A549 (cell line): Measurements from ENCODE around the gene GRM4. TPM values are rescaled to one million over a fixed set of nuclear protein-coding genes. Genes with fewer than 3 reads are reported as not detected.

ENCODE experiments used
- ATAC-seq, 2 experiments: fragments of 200-7000 bp in 1 of 2; fragments of >200 bp in 1 of 2; cut with Nextera tagmentation in 1 of 2; cut with Tn5 transposase in 1 of 2; 3 replicates each; pipeline versions ENCODE4 v1.8.0 to v1.9.1; 2018 to 2020; ENCODE audit warnings: mild to moderate bottlenecking in 1 of 2, moderate library complexity in 1 of 2
- CTCF ChIA-PET: fragments of 300-600 bp; sonication (Branson Sonifier 250); formaldehyde crosslinking; extraction: SDS; loops from one replicate; lab custom pipeline; 2021; ENCODE audit warnings: antibody characterized with exemption, inconsistent platforms; lab: Yijun Ruan, JAX
- POLR2A ChIA-PET: fragments of 350-600 bp; formaldehyde crosslinking; extraction: SDS; loops from one replicate; lab custom pipeline; 2021; ENCODE audit warnings: antibody characterized with exemption, inconsistent platforms; lab: Yijun Ruan, JAX
- DNase-seq, 2 experiments: peaks; one replicate each; pipeline versions ENCODE4 v3.0.0 to v3.0.0-alpha.2; 2011 to 2016; ENCODE audit warnings: low read depth in 1 of 2, low spot score in 1 of 2
- FAIRE-seq: peaks from 2 replicates; lab custom pipeline; 2011; peaks lifted over from hg19 to GRCh38; lab: Jason Lieb, UNC
- H3K27ac ChIP-seq, 2 experiments: fragments of >200 bp; sonication (Bioruptor Twin); formaldehyde crosslinking; 3 replicates each; pipeline ENCODE4 v1.5.1; 2016 to 2017
- H3K4me1 ChIP-seq: fragments of >200 bp; sonication (Bioruptor Twin); formaldehyde crosslinking; 3 replicates; pipeline ENCODE4 v1.6.1; 2016
- H3K4me2 ChIP-seq: fragments of >200 bp; sonication (Bioruptor Twin); formaldehyde crosslinking; 3 replicates; pipeline ENCODE4 v1.6.1; 2016
- H3K4me3 ChIP-seq: fragments of >200 bp; sonication (Bioruptor Twin); formaldehyde crosslinking; 3 replicates; pipeline ENCODE4 v1.5.1; 2016
- H3K9me3 ChIP-seq: fragments of >200 bp; sonication (Bioruptor Twin); formaldehyde crosslinking; 3 replicates; pipeline ENCODE4 v1.6.1; 2016
- BHLHE40 ChIP-seq: IDR thresholded peaks from 2 replicates; pipeline ENCODE4 v1.6.1; 2012; ENCODE audit warnings: low read depth, low read length, inconsistent platforms
- CEBPB ChIP-seq, 2 experiments: fragments of >200 bp in 1 of 2; sonication (Bioruptor Twin) in 1 of 2; formaldehyde crosslinking in 1 of 2; IDR thresholded peaks; 2 replicates each; pipeline ENCODE4 v1.6.1; 2012 to 2016
- CHD2 ChIP-seq: fragments of 150-350 bp; IDR thresholded peaks from 2 replicates; pipeline ENCODE4 v1.6.1; 2014; ENCODE audit warnings: low read length; ENCODE audit not compliant: partially characterized antibody
- EHMT2 ChIP-seq: fragments of 200-600 bp; sonication (generic); IDR thresholded peaks from 2 replicates; pipeline ENCODE4 v1.6.1; 2016; ENCODE audit warnings: antibody characterized with exemption, low read depth, mild to moderate bottlenecking, moderate library complexity
- ESRRA ChIP-seq: fragments of 150-350 bp; IDR thresholded peaks from 2 replicates; pipeline ENCODE4 v1.6.1; 2014; ENCODE audit warnings: mild to moderate bottlenecking, low read length, borderline replicate concordance
- FOSB ChIP-seq: fragments of 250-450 bp; sonication (Bioruptor Pico); IDR thresholded peaks from 2 replicates; pipeline ENCODE4 v1.5.0; 2020; ENCODE audit warnings: mild to moderate bottlenecking, moderate library complexity
- FOSL2 ChIP-seq, 2 experiments: fragments of 450-650 bp in 1 of 2; fragments of >200 bp in 1 of 2; sonication (Bioruptor Twin) in 1 of 2; formaldehyde crosslinking; IDR thresholded peaks; 2 replicates each; pipeline versions ENCODE4 v1.5.0 to v1.6.1; 2016 to 2020; ENCODE audit warnings: mild to moderate bottlenecking in 1 of 2, moderate library complexity in 1 of 2
- FOXS1 ChIP-seq: fragments of 250-450 bp; sonication (Bioruptor Pico); IDR thresholded peaks from 2 replicates; pipeline ENCODE4 v1.5.0; 2020; ENCODE audit warnings: mild to moderate bottlenecking, moderate library complexity
- GATA3 ChIP-seq: IDR thresholded peaks from 2 replicates; pipeline ENCODE4 v1.6.1; 2012; ENCODE audit warnings: borderline replicate concordance
- HDAC2 ChIP-seq: fragments of 200-600 bp; sonication (generic); IDR thresholded peaks from 2 replicates; pipeline ENCODE4 v1.6.1; 2016
- HOXA7 ChIP-seq: fragments of 250-450 bp; sonication (Bioruptor Pico); IDR thresholded peaks from 2 replicates; pipeline ENCODE4 v1.5.0; 2020; ENCODE audit warnings: mild to moderate bottlenecking, moderate library complexity
- HOXB13 ChIP-seq: fragments of 250-450 bp; sonication (Bioruptor Pico); IDR thresholded peaks from 2 replicates; pipeline ENCODE4 v1.5.0; 2020; ENCODE audit warnings: low read depth, mild to moderate bottlenecking, moderate library complexity
- HOXB5 ChIP-seq: fragments of 250-450 bp; sonication (Bioruptor Pico); IDR thresholded peaks from 2 replicates; pipeline ENCODE4 v1.5.0; 2020; ENCODE audit warnings: mild to moderate bottlenecking, moderate library complexity
- JUN ChIP-seq, 2 experiments: fragments of >200 bp; sonication (Bioruptor Twin); formaldehyde crosslinking; IDR thresholded peaks; 2 replicates in 1 of 2; 3 replicates in 1 of 2; pipeline ENCODE4 v1.6.1; 2016 to 2017
- JUNB ChIP-seq: fragments of >200 bp; sonication (Bioruptor Twin); formaldehyde crosslinking; IDR thresholded peaks from 2 replicates; pipeline ENCODE4 v1.6.1; 2016
- MAFK ChIP-seq: fragments of 450-650 bp; IDR thresholded peaks from 2 replicates; pipeline ENCODE4 v1.6.1; 2014; ENCODE audit not compliant: partially characterized antibody
- MAZ ChIP-seq: fragments of 150-350 bp; IDR thresholded peaks from 2 replicates; pipeline ENCODE4 v1.6.1; 2014; ENCODE audit warnings: antibody characterized with exemption, low read depth, low read length, borderline replicate concordance
- PHF8 ChIP-seq: fragments of 200-600 bp; sonication (generic); IDR thresholded peaks from 2 replicates; pipeline ENCODE4 v1.6.1; 2016; ENCODE audit warnings: low read depth, mild to moderate bottlenecking, antibody characterized with exemption, moderate library complexity, borderline replicate concordance
- RCOR1 ChIP-seq: fragments of 150-350 bp; IDR thresholded peaks from 2 replicates; pipeline ENCODE4 v1.6.1; 2014; ENCODE audit warnings: antibody characterized with exemption, low read length, low read depth
- RNF2 ChIP-seq: fragments of 200-600 bp; sonication (generic); IDR thresholded peaks from 2 replicates; pipeline ENCODE4 v1.6.1; 2016; ENCODE audit warnings: low read depth, mild to moderate bottlenecking, antibody characterized with exemption, moderate library complexity, borderline replicate concordance
- SREBF2 ChIP-seq: fragments of 450-650 bp; IDR thresholded peaks from 2 replicates; pipeline ENCODE4 v1.6.1; 2014; ENCODE audit warnings: mild to moderate bottlenecking, moderate library complexity
- ZC3H11A ChIP-seq: fragments of 450-650 bp; IDR thresholded peaks from 2 replicates; pipeline ENCODE4 v1.6.1; 2014; ENCODE audit warnings: antibody characterized with exemption, mild to moderate bottlenecking
- ZSCAN20 ChIP-seq: fragments of 250-450 bp; sonication (Bioruptor Pico); IDR thresholded peaks from 2 replicates; pipeline ENCODE4 v1.8.0; 2022; ENCODE audit warnings: mild to moderate bottlenecking, moderate library complexity
- WGBS: methylation state at CpG from one replicate; pipeline ENCODE4 v1.1.6; 2017; ENCODE audit errors: missing lambda C conversion rate; 5-methylcytosine and 5-hydroxymethylcytosine counted together
- polyA plus RNA-seq, 4 experiments: library from polyadenylated mRNA; depleted of rRNA in 3 of 4; stranded (reverse); fragments of >200 nt; fragmentation: RNase III in 1 of 4; extraction: RNeasy Plus Mini Kit Qiagen cat#74134 plus additional on column Dnase treatment in 1 of 4; gene quantifications; 2 replicates in 3 of 4; 3 replicates in 1 of 4; pipeline ENCODE4 v1.2.3, GENCODE V29; 2011 to 2017
- TF ChIP-seq, protein P1 (sequence below): fragments of >200 bp; sonication (Bioruptor Twin); formaldehyde crosslinking; IDR thresholded peaks from 2 replicates; pipeline ENCODE4 v1.6.1; 2016
- TF ChIP-seq, protein P2 (sequence below): fragments of 250-450 bp; sonication (Bioruptor Pico); IDR thresholded peaks from 2 replicates; pipeline ENCODE4 v1.5.0; 2021; ENCODE audit warnings: mild to moderate bottlenecking, moderate library complexity, borderline replicate concordance
- TF ChIP-seq, protein P3 (sequence below): fragments of >200 bp; sonication (Bioruptor Twin); formaldehyde crosslinking; IDR thresholded peaks from 3 replicates; pipeline ENCODE4 v1.6.1; 2016
- TF ChIP-seq, protein P4 (sequence below): IDR thresholded peaks from 2 replicates; pipeline ENCODE4 v1.6.1; 2012
- TF ChIP-seq, protein P5 (sequence below): IDR thresholded peaks from 2 replicates; pipeline ENCODE4 v1.6.1; 2012

GRM4 gene
- polyA plus RNA-seq, 2 of the 4 experiments (the other 2 are of a cell fraction) = 0.05 TPM

DNA sequence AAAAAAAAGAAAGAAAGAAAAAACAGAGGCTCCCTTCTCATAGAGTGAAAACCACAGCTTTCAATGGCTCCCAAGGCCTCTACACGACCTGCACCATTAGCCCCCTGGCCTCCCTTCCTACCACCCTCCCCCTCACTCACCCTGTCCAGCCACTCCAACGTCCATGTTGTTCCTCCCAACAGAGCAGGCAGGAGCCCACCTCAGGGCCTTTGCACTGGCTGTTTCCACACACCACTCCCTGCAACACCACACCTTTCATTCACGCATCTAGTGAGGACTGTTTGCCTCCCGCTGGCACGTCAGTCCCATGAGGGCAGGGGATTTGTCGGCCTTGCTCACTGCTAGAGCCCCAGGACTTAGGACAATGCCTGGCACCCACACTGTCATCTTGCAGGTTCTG, 39.5 kb downstream of the GRM4 start:
- no peaks in the 10 kb centered on the region for H3K4me1 ChIP-seq
- H3K4me3 ChIP-seq = no peak overlapping the region
- FAIRE-seq (no peak), DNase-seq (no peak), ATAC-seq (no peak)
- WGBS = 61% methylated on average over 6 of the region's 6 CpGs
- H3K9me3 ChIP-seq = no peaks in the 10 kb centered on the region
- ChIA-PET CTCF (interaction anchor here (2.0 kb wide), 1 partner anchor 51 kb away, joined by 5 read pairs; no protein-coding TSS in a partner anchor), POLR2A (no interaction called here)
- TF ChIP-seq FOXS1 (CRISPR knock-in tag) (no peak), ZC3H11A (no peak), HOXB5 (CRISPR knock-in tag) (no peak), SREBF2 (no peak), JUN (IDR thresholded peaks at IDR 0.05) (no peak), EHMT2 (no peak), CHD2 (no peak), CEBPB (IDR thresholded peaks at IDR 0.05) (no peak), MAZ (no peak), RNF2 (no peak), JUNB (no peak), ZSCAN20 (no peak), GATA3 (no peak), PHF8 (no peak), HOXB13 (no peak), ESRRA (no peak), BHLHE40 (no peak)
- TF ChIP-seq, protein P1, sequence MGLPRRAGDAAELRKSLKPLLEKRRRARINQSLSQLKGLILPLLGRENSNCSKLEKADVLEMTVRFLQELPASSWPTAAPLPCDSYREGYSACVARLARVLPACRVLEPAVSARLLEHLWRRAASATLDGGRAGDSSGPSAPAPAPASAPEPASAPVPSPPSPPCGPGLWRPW = no peak
- TF ChIP-seq, protein P2, sequence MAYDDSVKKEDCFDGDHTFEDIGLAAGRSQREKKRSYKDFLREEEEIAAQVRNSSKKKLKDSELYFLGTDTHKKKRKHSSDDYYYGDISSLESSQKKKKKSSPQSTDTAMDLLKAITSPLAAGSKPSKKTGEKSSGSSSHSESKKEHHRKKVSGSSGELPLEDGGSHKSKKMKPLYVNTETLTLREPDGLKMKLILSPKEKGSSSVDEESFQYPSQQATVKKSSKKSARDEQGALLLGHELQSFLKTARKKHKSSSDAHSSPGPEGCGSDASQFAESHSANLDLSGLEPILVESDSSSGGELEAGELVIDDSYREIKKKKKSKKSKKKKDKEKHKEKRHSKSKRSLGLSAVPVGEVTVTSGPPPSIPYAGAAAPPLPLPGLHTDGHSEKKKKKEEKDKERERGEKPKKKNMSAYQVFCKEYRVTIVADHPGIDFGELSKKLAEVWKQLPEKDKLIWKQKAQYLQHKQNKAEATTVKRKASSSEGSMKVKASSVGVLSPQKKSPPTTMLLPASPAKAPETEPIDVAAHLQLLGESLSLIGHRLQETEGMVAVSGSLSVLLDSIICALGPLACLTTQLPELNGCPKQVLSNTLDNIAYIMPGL (CRISPR knock-in tag) = no peak
- TF ChIP-seq, protein P3, sequence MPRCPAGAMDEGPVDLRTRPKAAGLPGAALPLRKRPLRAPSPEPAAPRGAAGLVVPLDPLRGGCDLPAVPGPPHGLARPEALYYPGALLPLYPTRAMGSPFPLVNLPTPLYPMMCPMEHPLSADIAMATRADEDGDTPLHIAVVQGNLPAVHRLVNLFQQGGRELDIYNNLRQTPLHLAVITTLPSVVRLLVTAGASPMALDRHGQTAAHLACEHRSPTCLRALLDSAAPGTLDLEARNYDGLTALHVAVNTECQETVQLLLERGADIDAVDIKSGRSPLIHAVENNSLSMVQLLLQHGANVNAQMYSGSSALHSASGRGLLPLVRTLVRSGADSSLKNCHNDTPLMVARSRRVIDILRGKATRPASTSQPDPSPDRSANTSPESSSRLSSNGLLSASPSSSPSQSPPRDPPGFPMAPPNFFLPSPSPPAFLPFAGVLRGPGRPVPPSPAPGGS = no peak
- H3K4me2 ChIP-seq = no peak overlapping the region
- H3K27ac ChIP-seq = no peak overlapping the region

DNA sequence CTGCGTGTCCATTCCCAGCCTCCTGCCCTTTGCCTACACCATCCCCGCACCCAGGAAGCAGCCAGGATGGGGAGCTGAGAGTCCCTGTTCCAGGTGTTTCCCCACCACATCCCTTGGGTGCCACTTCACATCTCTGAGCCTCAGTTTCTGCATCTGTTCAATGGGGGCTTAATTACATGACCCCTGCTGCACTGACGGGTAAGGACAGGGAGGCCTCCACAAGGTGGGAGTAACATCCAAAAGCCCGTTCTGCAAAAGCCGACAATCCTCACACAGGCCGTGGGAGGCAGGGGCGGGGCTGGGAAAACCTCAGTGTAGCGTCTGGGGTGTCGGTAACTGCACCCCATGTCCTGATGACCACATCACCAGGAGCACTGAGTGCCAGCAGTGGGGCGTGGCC, 41.3 kb downstream of the GRM4 start:
- FAIRE-seq (no peak), DNase-seq (no peak), ATAC-seq (no peak)
- no peaks in the 10 kb centered on the region for H3K4me1 ChIP-seq
- no peak overlapping the region for H3K27ac ChIP-seq
- TF ChIP-seq, protein P2 (CRISPR knock-in tag) = no peak
- TF ChIP-seq HDAC2 (no peak), JUNB (no peak), JUN (IDR thresholded peaks at IDR 0.05) (no peak), BHLHE40 (no peak), FOSB (CRISPR knock-in tag) (no peak), EHMT2 (no peak), MAZ (no peak), SREBF2 (no peak), ZSCAN20 (no peak), HOXA7 (no peak), ZC3H11A (no peak), RCOR1 (no peak), MAFK (no peak), FOSL2 (IDR thresholded peaks at IDR 0.05) (no peak), FOSL2 (CRISPR knock-in tag; IDR thresholded peaks at IDR 0.05) (no peak)
- TF ChIP-seq, protein P4, sequence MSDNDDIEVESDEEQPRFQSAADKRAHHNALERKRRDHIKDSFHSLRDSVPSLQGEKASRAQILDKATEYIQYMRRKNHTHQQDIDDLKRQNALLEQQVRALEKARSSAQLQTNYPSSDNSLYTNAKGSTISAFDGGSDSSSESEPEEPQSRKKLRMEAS = no peak
- TF ChIP-seq, protein P5, sequence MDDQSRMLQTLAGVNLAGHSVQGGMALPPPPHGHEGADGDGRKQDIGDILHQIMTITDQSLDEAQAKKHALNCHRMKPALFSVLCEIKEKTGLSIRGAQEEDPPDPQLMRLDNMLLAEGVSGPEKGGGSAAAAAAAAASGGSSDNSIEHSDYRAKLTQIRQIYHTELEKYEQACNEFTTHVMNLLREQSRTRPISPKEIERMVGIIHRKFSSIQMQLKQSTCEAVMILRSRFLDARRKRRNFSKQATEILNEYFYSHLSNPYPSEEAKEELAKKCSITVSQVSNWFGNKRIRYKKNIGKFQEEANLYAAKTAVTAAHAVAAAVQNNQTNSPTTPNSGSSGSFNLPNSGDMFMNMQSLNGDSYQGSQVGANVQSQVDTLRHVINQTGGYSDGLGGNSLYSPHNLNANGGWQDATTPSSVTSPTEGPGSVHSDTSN = no peak
- TF ChIP-seq, protein P3 = no peak
- no peaks in the 10 kb centered on the region for H3K9me3 ChIP-seq
- ChIA-PET CTCF (interaction anchor here (2.0 kb wide), 1 partner anchor 49 kb away, joined by 5 read pairs; no protein-coding TSS in a partner anchor), POLR2A (no interaction called here)
- H3K4me3 ChIP-seq = no peak overlapping the region
- no peak overlapping the region for H3K4me2 ChIP-seq
- WGBS = 72% methylated on average over 7 of the region's 10 CpGs
